GM18526 (cell line): Measurements from ENCODE around the gene SLC10A3.

ENCODE experiments used
- POLR2A ChIP-seq: IDR thresholded peaks from 3 replicates; pipeline ENCODE4 v1.6.1; 2011; ENCODE audit not compliant: insufficient read length; ENCODE audit errors: extremely low read depth

SLC10A3 gene

DNA sequence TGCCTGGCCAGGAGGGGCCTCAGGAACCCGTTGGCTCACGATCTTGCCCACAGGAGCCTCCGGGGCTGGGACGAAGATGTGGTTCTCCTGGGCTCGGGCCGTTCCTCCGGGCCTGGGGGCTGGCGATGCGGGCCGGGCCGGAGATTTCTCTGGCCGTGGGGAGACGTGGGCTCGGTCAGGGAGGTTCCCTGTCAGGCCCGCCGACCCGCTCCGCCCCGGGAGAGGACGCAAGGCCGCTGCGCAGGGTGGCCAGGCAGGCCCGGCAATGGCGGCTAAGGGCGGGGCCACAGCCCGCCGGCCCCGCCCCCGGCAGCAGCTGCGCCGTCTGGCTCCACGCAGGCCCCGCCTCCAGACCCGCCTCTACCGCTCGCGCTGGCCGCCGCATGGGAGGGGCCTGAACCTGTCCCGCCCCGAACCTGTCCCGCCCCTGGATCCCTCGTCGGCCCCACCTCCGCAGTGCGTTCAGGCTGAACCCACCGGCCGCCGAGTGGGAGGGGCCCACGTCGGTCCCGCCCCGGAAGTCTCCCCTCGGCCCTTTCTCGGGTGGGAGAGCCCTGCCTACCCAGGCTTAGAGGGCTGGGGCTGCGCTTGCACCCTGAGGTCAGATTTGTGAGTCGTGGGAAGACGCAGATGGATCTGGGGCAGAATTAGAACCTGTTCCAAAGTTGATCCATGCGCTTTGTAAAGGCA is 25.7 kb upstream of the SLC10A3 start, which contains the start of gene FAM3A:
TSS of gene FAM3A (minus strand) at position 267 of the 690 bp plus-strand sequence. CDS start 460 bp downstream, outside the sequence.
- TF ChIP-seq POLR2A = peak; percentile 79

DNA sequence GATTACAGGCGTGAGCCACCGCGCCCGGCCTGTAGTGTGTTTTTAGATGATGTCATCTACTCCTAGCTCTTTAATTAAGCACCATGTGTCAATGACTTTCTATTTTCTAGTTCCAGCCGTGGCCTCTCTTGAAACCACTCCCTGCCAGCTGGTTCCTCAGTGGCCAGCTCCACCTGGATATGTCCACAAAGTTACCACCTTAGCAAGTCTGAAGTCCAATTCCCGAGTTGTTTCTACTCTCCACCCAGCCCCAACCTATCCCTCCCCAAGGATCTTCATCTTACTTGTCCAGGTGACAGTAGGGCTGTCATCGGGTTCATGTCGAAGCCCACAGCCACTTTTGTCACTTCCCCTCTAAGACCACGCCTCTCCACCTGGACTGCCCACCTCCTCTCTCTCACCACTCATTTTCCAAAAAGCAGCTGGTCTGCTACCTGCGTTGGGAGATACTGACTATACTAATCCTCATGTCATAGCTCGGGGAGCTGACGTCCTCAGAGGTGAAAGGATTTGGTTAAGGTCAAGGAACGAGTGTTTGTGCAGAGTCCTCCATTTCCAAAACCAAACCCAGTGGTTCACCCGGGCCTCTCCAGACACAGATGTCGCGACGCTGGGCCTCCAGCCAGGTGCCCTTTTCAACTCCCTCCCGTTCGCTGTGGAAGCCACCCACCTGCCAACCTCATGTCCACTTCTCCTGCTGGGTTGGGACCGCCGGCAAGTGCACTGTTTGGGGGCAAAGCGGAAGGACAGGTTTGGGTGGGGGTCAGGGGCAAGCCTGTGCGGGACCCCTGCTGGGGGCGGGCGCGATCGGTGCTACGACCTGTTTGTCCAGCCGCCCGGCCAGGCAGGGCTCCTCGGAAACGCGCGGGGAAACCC is 24.9 kb upstream of the SLC10A3 start:
- no peak for TF ChIP-seq POLR2A

DNA sequence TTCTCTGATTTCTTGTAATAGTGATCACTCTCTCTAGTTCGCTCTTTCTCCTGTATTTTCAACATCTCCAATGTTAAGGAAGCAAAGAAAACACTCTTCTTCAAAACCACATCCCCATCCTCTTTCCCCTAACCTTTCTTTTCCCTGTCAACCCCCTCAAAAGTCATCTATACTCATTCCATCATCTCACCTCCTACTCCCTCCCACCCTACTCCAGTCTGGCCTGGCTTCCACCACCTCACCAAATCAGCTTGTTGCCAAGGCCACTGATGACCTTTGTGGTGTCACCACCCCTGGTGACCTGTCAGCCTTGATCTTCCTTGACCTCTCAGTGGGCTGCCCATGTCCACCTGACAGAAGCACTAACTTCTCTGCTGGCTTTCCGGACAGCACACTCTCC is 23.3 kb upstream of the SLC10A3 start:
- TF ChIP-seq POLR2A = no peak

DNA sequence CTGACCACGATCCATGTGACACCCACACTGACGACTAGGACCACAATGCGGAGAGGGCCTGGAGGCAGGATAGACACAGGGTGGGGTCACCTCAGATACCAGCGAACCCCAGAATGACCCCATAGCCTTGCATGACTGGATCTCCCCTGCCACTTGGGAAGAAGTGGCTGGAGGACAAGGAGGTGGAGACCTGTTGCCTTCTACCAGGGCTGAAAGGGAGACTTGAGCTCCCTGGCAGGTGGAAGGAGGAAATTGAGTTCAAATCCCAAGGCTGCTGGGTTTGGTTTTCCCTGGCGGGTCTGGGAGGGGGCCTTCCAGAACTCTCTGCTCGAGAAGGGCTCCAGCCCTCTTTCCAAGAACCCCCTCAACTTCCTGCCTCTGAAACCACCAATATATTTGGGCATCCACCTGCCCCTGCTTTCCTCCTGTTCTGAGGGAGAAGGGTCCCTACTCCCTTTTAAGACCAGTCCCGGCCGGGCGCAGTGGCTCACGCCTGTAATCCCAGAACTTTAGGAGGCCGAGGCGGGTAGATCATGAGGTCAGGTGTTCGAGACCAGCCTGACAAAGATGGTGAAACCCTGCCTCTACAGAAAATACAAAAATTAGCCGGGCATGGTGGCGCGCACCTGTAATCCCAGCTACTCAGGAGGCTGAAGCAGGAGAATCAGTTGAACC is 22.6 kb upstream of the SLC10A3 start:
- no peak for TF ChIP-seq POLR2A

DNA sequence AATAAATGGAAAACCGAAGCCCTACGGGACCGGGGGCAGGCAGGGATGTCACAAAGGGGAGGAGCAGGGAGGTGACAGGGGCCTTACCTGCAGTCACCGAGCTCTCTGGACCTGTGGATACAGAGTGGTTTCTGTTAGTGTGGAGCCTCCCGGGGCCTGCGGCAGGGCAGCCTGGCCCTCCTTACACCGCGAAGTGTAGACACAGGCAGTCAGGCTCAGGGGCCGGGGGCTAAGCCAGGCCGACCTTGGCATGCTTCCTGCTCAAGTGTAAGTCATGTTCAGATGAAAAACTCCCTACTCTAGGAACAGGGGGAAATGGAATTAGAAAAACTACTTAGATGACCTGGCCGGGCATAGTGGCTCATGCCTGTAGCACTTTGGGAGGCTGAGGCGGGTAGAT is 21.3 kb upstream of the SLC10A3 start:
- TF ChIP-seq POLR2A = no peak

DNA sequence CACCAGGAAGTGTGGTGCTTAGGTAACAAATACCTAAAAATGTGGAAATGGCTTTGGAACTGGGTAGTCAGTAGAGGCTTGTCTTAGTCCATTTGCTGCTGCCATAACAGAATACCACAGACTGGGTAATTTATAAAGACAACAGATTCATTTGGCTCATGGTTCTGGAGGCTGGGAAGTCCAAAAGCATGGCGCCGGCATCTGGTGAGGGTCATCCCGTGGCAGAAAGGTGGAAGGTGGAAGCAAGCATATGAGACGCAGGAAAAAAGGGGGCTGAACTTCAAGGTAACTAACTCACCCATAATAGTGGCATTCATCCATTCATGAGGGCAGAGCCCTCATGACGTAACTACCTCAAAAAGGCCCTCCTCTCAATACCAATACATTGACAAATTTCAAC is 19.0 kb upstream of the SLC10A3 start:
- no peak for TF ChIP-seq POLR2A

DNA sequence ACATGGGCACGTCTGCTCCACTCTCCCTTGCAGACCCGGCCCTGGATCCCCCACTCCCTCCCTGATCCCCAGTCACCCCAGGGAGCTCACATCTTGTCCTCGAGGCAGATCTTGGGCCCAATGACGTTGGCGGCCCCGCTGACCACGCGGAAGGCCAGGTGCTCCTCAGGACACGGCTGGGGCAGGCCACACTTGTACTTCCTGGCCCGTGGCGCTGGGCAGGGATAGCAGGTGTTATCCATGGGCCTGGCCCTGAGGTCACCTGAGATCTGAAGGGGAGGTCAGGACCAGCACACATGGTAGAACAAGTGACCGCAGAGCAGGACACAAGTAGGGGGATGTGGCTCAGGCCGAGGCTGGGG is 17.9 kb upstream of the SLC10A3 start:
- TF ChIP-seq POLR2A = no peak

DNA sequence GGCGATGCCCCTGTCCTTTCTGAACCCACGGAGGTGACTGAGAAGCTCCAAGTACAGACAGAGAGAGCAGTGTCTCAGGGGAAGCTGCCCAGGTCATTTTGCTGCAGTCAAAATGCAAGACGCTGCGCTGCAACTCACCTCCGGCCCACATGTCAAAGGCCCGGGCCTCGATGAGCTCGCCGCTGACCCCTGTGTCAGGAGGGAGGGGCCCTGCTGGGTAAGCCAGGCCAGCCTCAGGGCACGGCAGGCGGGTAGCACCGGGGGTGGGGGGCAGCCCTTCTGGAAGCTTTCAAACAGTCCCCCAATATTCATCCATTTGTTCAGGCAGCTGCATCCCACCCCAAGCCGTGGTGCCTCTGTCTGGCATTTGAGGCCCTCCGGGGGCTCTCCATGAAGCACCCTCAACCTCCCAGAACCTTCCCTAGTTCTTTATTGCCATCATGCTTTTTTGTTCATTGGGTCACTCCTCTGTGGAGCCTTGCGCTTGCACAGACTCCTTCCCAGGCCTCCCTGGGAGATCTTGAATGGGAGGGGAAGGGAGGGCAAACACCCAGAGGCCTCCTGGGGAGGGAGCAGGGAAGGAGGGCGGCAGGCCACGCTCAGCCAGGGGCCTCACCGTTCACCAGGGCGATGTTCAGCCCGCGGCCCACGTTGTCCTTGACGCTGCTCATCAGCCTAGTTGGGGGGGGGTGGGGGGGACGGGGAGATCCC is 17.4 kb upstream of the SLC10A3 start:
- no peak for TF ChIP-seq POLR2A

DNA sequence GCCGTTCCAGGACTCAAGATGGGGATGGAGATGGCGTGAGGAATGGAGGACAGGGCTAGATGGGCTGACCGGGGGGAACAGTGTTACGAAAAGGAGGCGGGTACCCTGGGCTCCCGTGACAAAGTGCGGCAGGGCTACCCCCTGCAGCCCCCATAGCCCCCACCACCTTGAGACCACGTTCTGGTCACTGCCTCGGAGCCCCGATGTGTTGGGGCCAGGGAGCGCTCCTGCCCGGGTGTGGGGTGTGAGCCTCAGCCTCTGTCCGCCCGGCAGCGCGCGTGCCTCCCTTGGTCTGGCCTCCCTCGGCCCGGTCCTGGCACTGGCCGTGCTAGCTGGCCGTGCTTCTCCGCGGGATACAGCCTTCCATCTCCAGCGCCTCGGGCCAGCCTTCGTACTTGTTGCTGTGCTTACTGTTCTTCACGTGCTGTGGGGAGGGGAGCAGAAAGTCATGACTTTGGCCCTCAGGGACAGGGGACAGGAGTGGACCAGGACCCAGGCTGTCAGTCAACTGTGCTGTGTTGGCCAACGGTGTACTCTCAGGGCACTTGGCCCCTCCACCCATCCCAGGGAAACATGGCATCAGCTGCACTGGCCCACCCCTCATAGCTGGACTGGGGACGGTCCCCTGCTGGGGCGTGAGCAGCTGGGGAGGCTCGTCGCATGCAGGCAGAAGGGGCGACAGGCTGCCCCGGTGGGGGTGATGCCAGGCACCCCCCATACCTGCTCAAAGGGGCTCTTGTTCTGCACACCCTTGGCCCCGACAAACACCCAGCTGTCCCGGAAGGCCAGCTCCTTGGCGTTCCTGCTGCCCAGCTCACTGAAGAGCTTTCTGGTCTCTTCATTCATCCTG is 16.3 kb upstream of the SLC10A3 start:
- TF ChIP-seq POLR2A = no peak

DNA sequence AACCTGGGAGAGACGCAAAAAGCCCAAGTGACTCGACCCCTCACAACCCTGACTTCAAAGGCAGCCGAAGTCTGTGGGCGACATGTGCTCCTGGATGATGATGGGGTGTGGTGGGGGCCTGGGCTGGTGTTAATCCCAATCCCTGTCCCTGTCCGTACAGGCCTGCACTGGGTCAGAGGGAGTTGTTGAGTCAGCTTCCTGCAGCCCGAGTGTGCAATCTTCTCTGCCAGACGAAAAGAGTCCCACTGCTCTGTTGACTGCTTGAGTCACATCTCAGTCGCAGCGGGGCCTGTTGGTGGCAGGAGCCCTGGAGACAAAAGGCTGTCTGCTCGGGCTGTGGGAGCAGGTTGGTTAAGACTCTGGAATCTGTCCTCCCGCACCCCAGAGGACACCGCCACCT is 15.3 kb upstream of the SLC10A3 start:
- no peak for TF ChIP-seq POLR2A

DNA sequence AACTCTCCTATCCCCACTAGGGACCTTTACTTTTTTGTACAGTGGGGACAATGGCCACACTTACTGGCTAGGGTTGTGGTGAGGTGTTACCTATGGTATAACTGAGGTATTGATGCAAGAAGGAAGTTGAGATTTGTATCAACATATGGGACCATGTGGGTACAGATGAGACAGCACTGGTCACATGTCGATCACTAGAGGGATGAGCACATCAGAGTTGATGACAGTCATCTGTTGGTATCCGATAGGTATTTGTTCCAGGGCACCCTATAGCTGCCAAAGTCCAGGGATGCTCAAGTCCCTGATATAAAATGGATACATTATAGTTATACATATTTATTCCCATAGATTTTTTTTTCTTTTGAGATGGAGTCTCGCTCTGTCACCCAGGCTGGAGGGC is 12.6 kb upstream of the SLC10A3 start:
- TF ChIP-seq POLR2A = no peak

DNA sequence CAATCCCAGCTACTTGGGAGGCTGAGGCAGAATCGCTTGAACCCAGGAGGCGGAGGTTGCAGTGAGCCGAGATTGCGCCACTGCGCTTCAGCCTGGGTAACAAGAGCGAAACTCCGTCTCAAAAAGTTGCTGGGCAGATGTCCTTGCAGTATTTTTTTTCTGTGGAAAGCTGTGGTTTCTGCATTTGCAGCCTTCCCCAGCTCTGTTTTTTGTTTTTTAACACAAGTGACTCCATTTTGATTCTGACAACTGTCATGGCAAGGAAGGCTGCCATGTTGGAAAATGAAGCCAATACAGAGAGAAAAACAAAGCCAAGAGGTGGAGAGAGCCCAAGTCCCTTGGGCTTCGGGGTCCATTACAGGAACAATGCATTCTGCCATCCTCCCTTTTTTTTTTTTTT is 11.7 kb upstream of the SLC10A3 start:
- TF ChIP-seq POLR2A = no peak

DNA sequence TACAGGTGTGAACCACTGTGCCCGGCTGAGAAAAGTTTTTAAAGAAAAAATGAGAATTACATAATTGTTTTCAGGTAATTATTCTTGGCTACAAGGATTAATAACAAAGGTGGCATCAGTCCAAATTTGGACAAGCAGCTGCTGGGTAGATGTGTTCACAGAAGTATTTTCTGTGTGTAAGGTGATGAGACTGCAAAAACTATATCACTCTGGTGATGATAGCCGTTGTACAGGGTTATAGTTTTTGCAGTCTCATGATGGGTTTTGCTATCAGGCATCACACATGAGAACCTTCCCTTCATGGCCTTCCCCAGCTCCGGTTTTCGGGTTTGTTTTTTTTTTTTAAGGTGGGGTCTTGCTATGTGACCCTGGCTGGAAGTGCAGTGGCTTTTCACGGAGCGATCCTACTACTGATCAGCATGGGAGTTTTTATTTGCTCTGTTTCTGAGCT is 5.1 kb upstream of the SLC10A3 start:
- no peak for TF ChIP-seq POLR2A

DNA sequence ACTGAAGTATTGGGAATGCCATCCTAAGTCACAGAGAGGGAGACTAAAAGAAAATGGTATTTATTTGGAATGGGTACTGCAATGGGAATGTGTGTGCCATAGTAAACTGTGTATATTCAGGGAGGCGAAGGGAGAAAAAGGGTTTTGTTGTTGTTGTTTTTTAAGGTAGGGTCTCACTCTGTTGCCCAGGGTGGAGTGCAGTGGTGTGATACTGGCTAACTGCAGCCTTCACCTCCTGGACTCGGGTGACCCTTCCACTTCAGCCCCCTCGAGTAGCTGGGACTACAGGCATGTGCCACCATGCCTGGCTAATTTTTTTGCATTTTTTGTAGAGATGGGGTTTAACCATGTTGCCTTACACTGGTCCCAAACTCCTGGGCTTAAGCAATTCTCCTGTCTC is 4.3 kb upstream of the SLC10A3 start:
- TF ChIP-seq POLR2A = no peak
